OCI-LY7 (cell line): ENCODE measurements around the gene MAP3K5. TPM values are rescaled to one million over a fixed set of nuclear protein-coding genes. Genes with fewer than 3 reads are reported as not detected.

Experiments
- BruUV-seq: library from RNA; stranded (reverse); fragments of 400-500 nt; replicated peaks from 2 replicates; lab custom pipeline; 2021; lab: Mats Ljungman, UMichigan
- CTCF ChIA-PET: fragments of 300-600 bp; sonication (Branson Sonifier 250); formaldehyde crosslinking; loops from one replicate; lab custom pipeline; 2022; ENCODE audit warnings: antibody characterized with exemption; ENCODE audit not compliant: unreplicated experiment; lab: Charles Lee
- POLR2A ChIA-PET: fragments of 300-600 bp; sonication (Branson Sonifier 250); formaldehyde crosslinking; loops from one replicate; lab custom pipeline; 2022; ENCODE audit warnings: antibody characterized with exemption; lab: Charles Lee
- DNase-seq: peaks from one replicate; pipeline ENCODE4 v3.0.0-alpha.2; 2015; ENCODE audit warnings: low spot score
- H2AFZ ChIP-seq: fragments of 200-600 bp; sonication (generic), shearing (Covaris generic); 2 replicates; pipeline ENCODE4 v1.6.1; 2014; ENCODE audit warnings: mild to moderate bottlenecking, antibody characterized with exemption, low read length, moderate library complexity
- H3K27ac ChIP-seq: fragments of 200-600 bp; sonication (generic); 2 replicates; pipeline ENCODE4 v1.5.1; 2014; ENCODE audit warnings: mixed run types, low read depth, mild to moderate bottlenecking, moderate library complexity, low read length, inconsistent platforms; ENCODE audit not compliant: poor library complexity, severe bottlenecking
- H3K36me3 ChIP-seq: fragments of 200-600 bp; sonication (generic); 2 replicates; pipeline ENCODE4 v1.6.1; 2014; ENCODE audit warnings: mild to moderate bottlenecking, antibody characterized with exemption, low read length, moderate library complexity, mixed read lengths; ENCODE audit not compliant: insufficient read depth
- H3K4me1 ChIP-seq: fragments of 200-600 bp; sonication (generic); 2 replicates; pipeline ENCODE4 v1.5.1; 2014; ENCODE audit warnings: mild to moderate bottlenecking, low read length; ENCODE audit not compliant: insufficient read depth, poor library complexity, severe bottlenecking
- H3K4me2 ChIP-seq: fragments of 200-600 bp; sonication (generic); 2 replicates; pipeline ENCODE4 v1.6.1; 2014; ENCODE audit warnings: mild to moderate bottlenecking, low read length
- H3K4me3 ChIP-seq: fragments of 200-600 bp; sonication (generic); 2 replicates; pipeline ENCODE4 v1.5.1; 2014; ENCODE audit warnings: mild to moderate bottlenecking, low read depth, low read length; ENCODE audit not compliant: poor library complexity, severe bottlenecking
- H3K79me2 ChIP-seq: fragments of 200-600 bp; sonication (generic); 2 replicates; pipeline ENCODE4 v1.6.1; 2016; ENCODE audit warnings: low read depth, mild to moderate bottlenecking, low read length, moderate library complexity, mixed read lengths; ENCODE audit not compliant: insufficient read depth
- H3K9me2 ChIP-seq: fragments of 200-600 bp; sonication (generic); 2 replicates; pipeline ENCODE4 v1.6.1; 2016; ENCODE audit warnings: mild to moderate bottlenecking, low read length, mixed read lengths; ENCODE audit not compliant: insufficient read depth
- H3K9me3 ChIP-seq: fragments of 200-600 bp; sonication (generic); 2 replicates; pipeline ENCODE4 v1.6.1; 2014; ENCODE audit warnings: mild to moderate bottlenecking, mixed run types, low read length, mixed read lengths
- H4K20me1 ChIP-seq: fragments of 200-600 bp; sonication (generic); 2 replicates; pipeline ENCODE4 v1.6.1; 2014; ENCODE audit warnings: mild to moderate bottlenecking, antibody characterized with exemption, low read length, moderate library complexity, mixed read lengths; ENCODE audit not compliant: insufficient read depth
- EZH2phosphoT487 ChIP-seq: fragments of 200-600 bp; sonication (generic); IDR thresholded peaks from 2 replicates; pipeline ENCODE4 v1.6.1; 2018; ENCODE audit warnings: low read depth, borderline replicate concordance, mild to moderate bottlenecking, mixed run types, antibody characterized with exemption, low read length, moderate library complexity, mixed read lengths
- intact Hi-C: fragments of 100-400 bp; cut with micrococcal nuclease; formaldehyde crosslinking; loops from one replicate; pipeline ENCODE4 v1.10.0; 2022; ENCODE audit not compliant: unreplicated experiment
- total RNA-seq, 2 experiments: library from RNA; depleted of rRNA in 1 of 2; stranded (reverse); fragments of >200 nt in 1 of 2; shearing (Covaris generic) in 1 of 2; gene quantifications; 2 replicates each; pipeline ENCODE4 v1.2.3, GENCODE V29; 2014 to 2022
- TF ChIP-seq, protein P1 (sequence below): fragments of 200-600 bp; sonication (generic); conservative IDR thresholded peaks from 2 replicates; pipeline ENCODE4 v1.5.1; 2014; ENCODE audit warnings: mild to moderate bottlenecking, antibody characterized with exemption, low read length, moderate library complexity, mixed read lengths

Gene MAP3K5
- total RNA-seq, 2 experiments from 2014 or later: 13.8 to 16.6 TPM

DNA sequence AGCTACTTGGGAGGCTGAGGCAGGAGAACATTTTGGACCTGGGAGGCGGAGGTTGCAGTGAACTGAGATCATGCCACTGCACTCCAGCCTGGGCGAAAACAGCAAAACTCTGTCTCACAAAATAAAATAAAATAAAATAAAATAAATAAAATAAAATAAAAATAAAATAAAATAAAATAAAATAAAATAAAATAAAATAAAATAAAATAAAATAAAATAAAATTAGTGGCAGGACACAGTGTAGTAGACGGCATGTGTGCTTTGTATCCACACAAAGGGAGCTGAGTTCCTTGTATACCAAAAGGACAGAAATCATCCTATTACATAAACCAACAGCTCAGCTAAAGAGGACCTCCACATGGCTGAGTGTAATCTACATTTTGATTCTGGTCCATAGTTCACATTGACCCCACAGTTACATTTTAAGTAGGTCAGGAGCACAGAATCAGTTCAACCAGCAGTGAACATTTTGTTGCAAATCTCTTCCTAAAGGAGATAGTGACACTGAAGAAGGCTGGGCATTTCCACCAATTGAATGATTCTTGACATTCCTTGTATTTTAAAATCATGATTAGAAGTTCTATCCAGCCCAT lies 150.3 kb downstream of the MAP3K5 start:
- Histone ChIP-seq H4K20me1 (no peaks in the 10 kb centered on the region), H3K27ac (no peak overlapping the region), H3K4me2 (no peak overlapping the region), H3K9me3 (no peaks in the 10 kb centered on the region), H3K4me1 (peaks cover 17% of the 10 kb centered on the region), H3K4me3 (no peak overlapping the region), H3K79me2 (no peaks in the 10 kb centered on the region), H3K9me2 (no peaks in the 10 kb centered on the region), H2AFZ (no peak overlapping the region), H3K36me3 (peaks cover 3% of the 10 kb centered on the region)
- ChIA-PET POLR2A (interaction anchor here (0.5 to 1.4 kb wide), 2 partner anchors 121 to 150 kb away, joined by 3 to 6 read pairs; partner anchors contain the start of gene MAP3K5), CTCF (interaction anchor here (1.7 kb wide), 1 partner anchor 150 kb away, joined by 6 read pairs; the partner anchor contains the start of gene MAP3K5)
- BruUV-seq: no TSS peak
- intact Hi-C loops: no loop called here
- DNase-seq: no peak
- no peak for TF ChIP-seq EZH2phosphoT487

DNA sequence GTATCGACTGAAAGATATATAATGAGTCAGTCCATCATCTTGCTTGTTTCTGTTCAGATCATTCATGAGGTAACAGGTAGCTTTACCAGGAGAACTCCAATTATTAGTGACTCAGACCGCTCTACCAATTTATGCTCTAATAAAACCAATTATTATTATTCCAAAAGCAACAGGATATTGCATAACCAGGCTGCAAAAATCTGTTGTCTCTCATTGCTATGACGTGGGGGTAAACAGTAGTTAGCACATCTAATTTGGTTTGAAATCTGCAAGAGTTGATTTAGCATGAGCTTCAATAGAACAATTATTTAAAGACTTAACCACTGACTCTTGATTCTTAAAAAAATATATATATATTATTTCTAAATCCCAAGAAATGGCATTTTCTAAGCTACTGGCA lies 151.1 kb downstream of the MAP3K5 start:
- Histone ChIP-seq H3K9me2 (no peaks in the 10 kb centered on the region), H3K79me2 (no peaks in the 10 kb centered on the region), H3K27ac (no peak overlapping the region), H3K4me3 (no peak overlapping the region), H4K20me1 (no peaks in the 10 kb centered on the region), H3K4me1 (peaks cover 17% of the 10 kb centered on the region), H3K9me3 (no peaks in the 10 kb centered on the region), H2AFZ (no peak overlapping the region), H3K4me2 (no peak overlapping the region), H3K36me3 (peaks cover 11% of the 10 kb centered on the region)
- DNase-seq: no peak
- CTCF ChIA-PET: interaction anchor here (1.0 kb wide), 1 partner anchor 151 kb away, joined by 5 read pairs; the partner anchor contains the start of gene MAP3K5
- intact Hi-C loops: no loop called here
- POLR2A ChIA-PET: interaction anchor here (0.6 to 1.4 kb wide), 3 partner anchors 123 to 396 kb away, joined by 3 to 6 read pairs (median 6); partner anchors contain the start of gene MAP3K5
- no TSS peak for BruUV-seq
- TF ChIP-seq EZH2phosphoT487: no peak
- TF ChIP-seq, protein P1, sequence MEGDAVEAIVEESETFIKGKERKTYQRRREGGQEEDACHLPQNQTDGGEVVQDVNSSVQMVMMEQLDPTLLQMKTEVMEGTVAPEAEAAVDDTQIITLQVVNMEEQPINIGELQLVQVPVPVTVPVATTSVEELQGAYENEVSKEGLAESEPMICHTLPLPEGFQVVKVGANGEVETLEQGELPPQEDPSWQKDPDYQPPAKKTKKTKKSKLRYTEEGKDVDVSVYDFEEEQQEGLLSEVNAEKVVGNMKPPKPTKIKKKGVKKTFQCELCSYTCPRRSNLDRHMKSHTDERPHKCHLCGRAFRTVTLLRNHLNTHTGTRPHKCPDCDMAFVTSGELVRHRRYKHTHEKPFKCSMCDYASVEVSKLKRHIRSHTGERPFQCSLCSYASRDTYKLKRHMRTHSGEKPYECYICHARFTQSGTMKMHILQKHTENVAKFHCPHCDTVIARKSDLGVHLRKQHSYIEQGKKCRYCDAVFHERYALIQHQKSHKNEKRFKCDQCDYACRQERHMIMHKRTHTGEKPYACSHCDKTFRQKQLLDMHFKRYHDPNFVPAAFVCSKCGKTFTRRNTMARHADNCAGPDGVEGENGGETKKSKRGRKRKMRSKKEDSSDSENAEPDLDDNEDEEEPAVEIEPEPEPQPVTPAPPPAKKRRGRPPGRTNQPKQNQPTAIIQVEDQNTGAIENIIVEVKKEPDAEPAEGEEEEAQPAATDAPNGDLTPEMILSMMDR: no peak

DNA sequence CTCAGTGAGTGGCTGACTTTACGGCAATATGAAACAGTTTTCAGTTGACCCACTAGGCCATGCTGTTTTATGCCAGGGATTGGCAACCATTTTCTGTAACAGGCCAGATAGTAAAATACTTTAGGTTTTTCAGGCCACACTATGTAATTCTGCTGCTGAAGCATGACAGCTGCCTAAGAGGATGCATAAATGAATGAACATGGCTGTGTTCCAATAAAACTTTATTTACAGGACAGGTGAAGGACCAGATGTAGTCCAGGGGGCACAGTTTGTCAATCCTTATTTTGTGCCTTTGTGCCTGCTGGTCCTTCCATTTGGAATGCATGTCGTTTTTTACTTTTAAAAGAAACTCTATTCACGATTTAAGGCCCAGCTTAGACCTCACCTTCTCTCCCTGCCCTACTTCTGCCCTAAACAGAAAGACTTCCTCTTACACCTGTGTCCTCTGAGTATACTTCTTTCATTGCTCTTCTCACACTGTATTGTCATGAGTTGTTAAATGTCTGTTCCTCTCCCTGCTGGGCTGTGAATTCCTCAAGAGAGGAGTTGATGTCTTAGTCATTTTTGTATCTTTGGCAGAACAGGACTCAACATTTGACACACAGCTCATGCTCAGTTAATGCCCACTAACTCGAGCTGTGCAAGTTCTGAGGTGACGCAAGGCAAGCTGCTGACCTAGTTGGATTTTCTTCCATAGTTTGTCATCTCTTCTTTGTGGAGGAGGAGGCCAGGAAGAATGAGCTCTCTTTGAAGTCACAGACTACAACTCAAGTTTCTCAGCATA lies 152.0 kb downstream of the MAP3K5 start:
- Histone ChIP-seq H3K79me2 (no peaks in the 10 kb centered on the region), H4K20me1 (no peaks in the 10 kb centered on the region), H3K27ac (no peak overlapping the region), H3K36me3 (peaks cover 15% of the 10 kb centered on the region), H3K4me2 (no peak overlapping the region), H3K9me2 (no peaks in the 10 kb centered on the region), H3K4me1 (peaks cover 17% of the 10 kb centered on the region), H3K9me3 (no peaks in the 10 kb centered on the region), H2AFZ (no peak overlapping the region), H3K4me3 (no peak overlapping the region)
- TF ChIP-seq, protein P1: no peak
- TF ChIP-seq EZH2phosphoT487: no peak
- DNase-seq: no peak
- POLR2A ChIA-PET: interaction anchor here (0.9 kb wide), 1 partner anchor 397 kb away, joined by 6 read pairs; no protein-coding TSS in a partner anchor
- no TSS peak for BruUV-seq
- intact Hi-C loops: no loop called here
- CTCF ChIA-PET: interaction anchor here (1.0 kb wide), 1 partner anchor 152 kb away, joined by 5 read pairs; the partner anchor contains the start of gene MAP3K5
